MM.1S (cell line): ENCODE measurements around the gene CCS.

ENCODE experiments used
- DNase-seq: peaks from one replicate; pipeline ENCODE4 v3.0.0-alpha.2; 2015
- H2AFZ ChIP-seq: fragments of 300-600 bp; sonication (generic); 2 replicates; pipeline ENCODE4 v1.6.0; 2016; ENCODE audit warnings: antibody characterized with exemption, low read length
- H3F3A ChIP-seq: fragments of 300-600 bp; sonication (generic); 2 replicates; pipeline ENCODE4 v1.6.1; 2016; ENCODE audit warnings: mild to moderate bottlenecking, antibody characterized with exemption, low read length, moderate library complexity, mixed read lengths; ENCODE audit not compliant: insufficient read depth
- H3K27ac ChIP-seq: fragments of 300-600 bp; sonication (generic); 2 replicates; pipeline ENCODE4 v1.5.1; 2016; ENCODE audit warnings: mild to moderate bottlenecking, low read length
- H3K27me3 ChIP-seq: fragments of 300-600 bp; sonication (generic); replicated peaks from 2 replicates; pipeline ENCODE4 v1.6.0; 2016; ENCODE audit warnings: low read length; ENCODE audit not compliant: insufficient read depth
- H3K36me3 ChIP-seq: fragments of 300-600 bp; sonication (generic); replicated peaks from 2 replicates; pipeline ENCODE4 v1.6.1; 2016; ENCODE audit warnings: mild to moderate bottlenecking, low read length, mixed read lengths; ENCODE audit not compliant: insufficient read depth
- H3K4me1 ChIP-seq: fragments of 300-600 bp; sonication (generic); 2 replicates; pipeline ENCODE4 v1.6.1; 2016; ENCODE audit warnings: low read length, mixed read lengths
- H3K4me2 ChIP-seq: fragments of 300-600 bp; sonication (generic); 2 replicates; pipeline ENCODE4 v1.6.0; 2016; ENCODE audit warnings: low read depth, low read length
- H3K4me3 ChIP-seq: fragments of 300-600 bp; sonication (generic); 2 replicates; pipeline ENCODE4 v1.5.1; 2016; ENCODE audit warnings: low read length, mixed read lengths
- H3K79me2 ChIP-seq: fragments of 300-600 bp; sonication (generic); 2 replicates; pipeline ENCODE4 v1.6.1; 2016; ENCODE audit warnings: mixed run types, low read length, mixed read lengths
- H3K9ac ChIP-seq: fragments of 300-600 bp; sonication (generic); 2 replicates; pipeline ENCODE4 v1.6.1; 2016; ENCODE audit warnings: low read length, mixed read lengths
- H3K9me2 ChIP-seq: fragments of 300-600 bp; sonication (generic); replicated peaks from 2 replicates; pipeline ENCODE4 v1.6.1; 2016; ENCODE audit warnings: mild to moderate bottlenecking, low read length, mixed read lengths; ENCODE audit not compliant: insufficient read depth
- H3K9me3 ChIP-seq: fragments of 300-600 bp; sonication (generic); replicated peaks from 2 replicates; pipeline ENCODE4 v1.6.1; 2016; ENCODE audit warnings: mild to moderate bottlenecking, low read length, mixed read lengths; ENCODE audit not compliant: insufficient read depth
- H4K20me1 ChIP-seq: fragments of 300-600 bp; sonication (generic); 2 replicates; pipeline ENCODE4 v1.6.1; 2016; ENCODE audit warnings: mild to moderate bottlenecking, low read length, moderate library complexity, mixed read lengths; ENCODE audit not compliant: insufficient read depth
- EZH2 ChIP-seq: fragments of 300-600 bp; sonication (generic); optimal IDR thresholded peaks from 2 replicates; pipeline ENCODE3; 2017; ENCODE audit warnings: low read depth, mild to moderate bottlenecking, antibody characterized with exemption, low read length, mixed read lengths
- EZH2phosphoT487 ChIP-seq: fragments of 300-600 bp; sonication (generic); IDR thresholded peaks from 2 replicates; pipeline ENCODE4 v1.6.1; 2018; ENCODE audit warnings: antibody characterized with exemption, low read length
- TF ChIP-seq, protein P1 (sequence below): fragments of 300-600 bp; sonication (generic); IDR thresholded peaks from 2 replicates; pipeline ENCODE4 v1.5.1; 2016; ENCODE audit warnings: antibody characterized with exemption, low read length, mixed read lengths

Gene CCS

DNA sequence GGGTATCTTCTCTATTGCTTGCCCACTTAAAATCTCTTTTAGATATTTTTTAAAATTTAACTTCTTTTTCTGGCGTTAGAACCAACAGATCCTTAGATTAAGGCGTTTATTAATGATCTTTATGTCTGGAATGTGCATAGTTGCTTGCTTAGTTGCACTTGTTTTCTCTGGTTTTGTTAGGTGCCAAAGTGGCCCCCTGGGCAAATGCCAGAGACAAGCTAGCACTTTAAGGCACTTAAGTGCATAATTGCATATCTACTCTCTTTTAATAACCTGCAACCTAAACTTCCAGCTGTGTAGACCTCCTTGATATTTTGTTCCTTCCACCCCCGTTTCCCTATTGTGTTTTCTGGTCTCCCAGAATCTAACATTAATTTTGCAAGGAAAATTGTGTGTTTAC, 48.8 kb downstream of the CCS start:
- H4K20me1 ChIP-seq, result peaks cover 58% of the 10 kb centered on the region
- H3K9me3 ChIP-seq, result no peaks in the 10 kb centered on the region
- no peak overlapping the region for H2AFZ ChIP-seq
- H3K4me2 ChIP-seq, result peak overlapping the region; percentile 2; the same call in 1 of the 2 replicates
- no peak overlapping the region for H3K9ac ChIP-seq
- H3F3A ChIP-seq, result peaks cover 12% of the 10 kb centered on the region
- H3K27me3 ChIP-seq, result no peaks in the 10 kb centered on the region
- peaks cover 31% of the 10 kb centered on the region for H3K4me1 ChIP-seq
- no peak overlapping the region for H3K27ac ChIP-seq
- peaks cover 41% of the 10 kb centered on the region for H3K36me3 ChIP-seq
- H3K79me2 ChIP-seq, result peaks cover 98% of the 10 kb centered on the region
- TF ChIP-seq, protein P1, sequence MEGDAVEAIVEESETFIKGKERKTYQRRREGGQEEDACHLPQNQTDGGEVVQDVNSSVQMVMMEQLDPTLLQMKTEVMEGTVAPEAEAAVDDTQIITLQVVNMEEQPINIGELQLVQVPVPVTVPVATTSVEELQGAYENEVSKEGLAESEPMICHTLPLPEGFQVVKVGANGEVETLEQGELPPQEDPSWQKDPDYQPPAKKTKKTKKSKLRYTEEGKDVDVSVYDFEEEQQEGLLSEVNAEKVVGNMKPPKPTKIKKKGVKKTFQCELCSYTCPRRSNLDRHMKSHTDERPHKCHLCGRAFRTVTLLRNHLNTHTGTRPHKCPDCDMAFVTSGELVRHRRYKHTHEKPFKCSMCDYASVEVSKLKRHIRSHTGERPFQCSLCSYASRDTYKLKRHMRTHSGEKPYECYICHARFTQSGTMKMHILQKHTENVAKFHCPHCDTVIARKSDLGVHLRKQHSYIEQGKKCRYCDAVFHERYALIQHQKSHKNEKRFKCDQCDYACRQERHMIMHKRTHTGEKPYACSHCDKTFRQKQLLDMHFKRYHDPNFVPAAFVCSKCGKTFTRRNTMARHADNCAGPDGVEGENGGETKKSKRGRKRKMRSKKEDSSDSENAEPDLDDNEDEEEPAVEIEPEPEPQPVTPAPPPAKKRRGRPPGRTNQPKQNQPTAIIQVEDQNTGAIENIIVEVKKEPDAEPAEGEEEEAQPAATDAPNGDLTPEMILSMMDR, result no peak
- no peak for TF ChIP-seq EZH2phosphoT487
- TF ChIP-seq EZH2, result no peak
- no peak for DNase-seq
- no peak overlapping the region for H3K4me3 ChIP-seq
- no peaks in the 10 kb centered on the region for H3K9me2 ChIP-seq

DNA sequence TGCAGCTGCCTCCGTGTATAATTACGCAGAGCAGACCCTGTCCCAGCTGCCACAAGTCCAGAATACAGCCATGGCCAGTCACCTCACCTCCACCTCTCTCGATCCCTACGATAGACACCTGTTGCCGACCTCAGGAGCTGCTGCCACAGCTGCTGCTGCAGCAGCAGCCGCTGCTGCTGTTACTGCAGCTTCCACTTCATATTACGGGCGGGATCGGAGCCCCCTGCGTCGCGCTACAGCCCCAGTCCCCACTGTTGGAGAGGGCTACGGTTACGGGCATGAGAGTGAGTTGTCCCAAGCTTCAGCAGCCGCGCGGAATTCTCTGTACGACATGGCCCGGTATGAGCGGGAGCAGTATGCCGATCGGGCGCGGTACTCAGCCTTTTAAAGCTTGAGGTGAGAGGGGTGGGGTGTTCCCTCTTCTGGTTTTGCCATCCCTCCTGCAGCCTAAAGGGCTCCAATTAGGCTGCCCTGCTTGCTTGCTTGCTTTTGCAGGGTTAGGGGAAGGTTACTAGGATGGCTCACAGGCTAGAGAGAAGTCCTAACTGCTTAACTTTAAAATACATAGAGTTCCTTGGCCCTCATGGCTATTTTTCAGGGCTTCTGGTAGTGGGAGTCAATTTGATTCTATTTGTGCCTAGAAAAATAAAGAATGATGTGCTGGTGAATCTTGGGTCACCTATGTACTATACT, 50.9 kb downstream of the CCS start:
- Histone ChIP-seq H3K4me2 (no peak overlapping the region), H3K27ac (no peak overlapping the region), H3K9me2 (no peaks in the 10 kb centered on the region), H3K79me2 (peaks cover 100% of the 10 kb centered on the region), H3K9ac (no peak overlapping the region), H3K4me3 (no peak overlapping the region), H3F3A (no peaks in the 10 kb centered on the region), H4K20me1 (peaks cover 62% of the 10 kb centered on the region), H2AFZ (no peak overlapping the region), H3K9me3 (no peaks in the 10 kb centered on the region), H3K4me1 (peaks cover 23% of the 10 kb centered on the region), H3K27me3 (no peaks in the 10 kb centered on the region), H3K36me3 (peaks cover 41% of the 10 kb centered on the region)
- DNase-seq, result no peak
- TF ChIP-seq EZH2phosphoT487 (no peak), EZH2 (no peak)
- TF ChIP-seq, protein P1, result no peak

DNA sequence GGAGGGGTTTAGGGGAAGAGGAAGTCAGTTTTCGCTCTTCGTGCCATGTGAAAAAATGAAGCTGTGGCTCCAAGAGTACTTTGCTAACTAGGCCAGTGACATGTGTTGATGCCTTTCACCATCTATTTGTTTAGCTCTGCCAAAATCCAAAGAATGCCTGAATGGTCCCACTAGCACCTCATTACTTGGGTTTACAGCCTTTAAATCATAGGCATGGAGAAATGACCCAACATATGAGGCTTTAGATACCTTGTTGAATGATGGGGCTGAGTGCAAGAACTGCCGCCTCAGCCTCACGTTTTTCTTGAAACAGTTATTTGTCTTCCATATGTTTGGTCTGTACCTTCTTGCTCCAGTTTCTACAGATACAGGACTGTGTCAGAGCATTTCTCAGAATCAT, 53.8 kb downstream of the CCS start:
- no peaks in the 10 kb centered on the region for H3K4me1 ChIP-seq
- peaks cover 40% of the 10 kb centered on the region for H4K20me1 ChIP-seq

More for the DNA sequence above, 53.8 kb downstream of the CCS start:
- H3K27me3 ChIP-seq, result no peaks in the 10 kb centered on the region
- H3K79me2 ChIP-seq, result peaks cover 97% of the 10 kb centered on the region
- H3K27ac ChIP-seq, result no peak overlapping the region
- DNase-seq, result no peak
- no peak overlapping the region for H3K4me3 ChIP-seq
- H2AFZ ChIP-seq, result no peak overlapping the region
- H3K36me3 ChIP-seq, result peaks cover 29% of the 10 kb centered on the region
- H3K9me3 ChIP-seq, result no peaks in the 10 kb centered on the region
- TF ChIP-seq, protein P1, result no peak
- no peak for TF ChIP-seq EZH2
- TF ChIP-seq EZH2phosphoT487, result no peak
- no peaks in the 10 kb centered on the region for H3F3A ChIP-seq
- no peak overlapping the region for H3K9ac ChIP-seq
- no peaks in the 10 kb centered on the region for H3K9me2 ChIP-seq
- H3K4me2 ChIP-seq, result no peak overlapping the region
